Astrocyte of the cerebellum (primary cell): ENCODE measurements around the gene ACRBP.

Experiments used
- DNase-seq: peaks from one replicate; pipeline ENCODE4 v3.0.0-alpha.2; 2011; ENCODE audit warnings: low read depth
- H3K4me3 ChIP-seq: 2 replicates; pipeline ENCODE4 v1.5.1; 2011; ENCODE audit warnings: mild to moderate bottlenecking, low read depth, low read length, moderate library complexity
- in situ Hi-C: cut with HindIII; loops from 2 replicates; pipeline ENCODE4 v1.10.0; 2017; ENCODE audit warnings: low sequenced_read_pairs
- TF ChIP-seq, protein P1 (sequence below): IDR thresholded peaks from 2 replicates; pipeline ENCODE4 v1.5.1; 2012; ENCODE audit warnings: low read length, low read depth, moderate library complexity, mild to moderate bottlenecking; ENCODE audit errors: missing control alignments

Gene ACRBP

DNA sequence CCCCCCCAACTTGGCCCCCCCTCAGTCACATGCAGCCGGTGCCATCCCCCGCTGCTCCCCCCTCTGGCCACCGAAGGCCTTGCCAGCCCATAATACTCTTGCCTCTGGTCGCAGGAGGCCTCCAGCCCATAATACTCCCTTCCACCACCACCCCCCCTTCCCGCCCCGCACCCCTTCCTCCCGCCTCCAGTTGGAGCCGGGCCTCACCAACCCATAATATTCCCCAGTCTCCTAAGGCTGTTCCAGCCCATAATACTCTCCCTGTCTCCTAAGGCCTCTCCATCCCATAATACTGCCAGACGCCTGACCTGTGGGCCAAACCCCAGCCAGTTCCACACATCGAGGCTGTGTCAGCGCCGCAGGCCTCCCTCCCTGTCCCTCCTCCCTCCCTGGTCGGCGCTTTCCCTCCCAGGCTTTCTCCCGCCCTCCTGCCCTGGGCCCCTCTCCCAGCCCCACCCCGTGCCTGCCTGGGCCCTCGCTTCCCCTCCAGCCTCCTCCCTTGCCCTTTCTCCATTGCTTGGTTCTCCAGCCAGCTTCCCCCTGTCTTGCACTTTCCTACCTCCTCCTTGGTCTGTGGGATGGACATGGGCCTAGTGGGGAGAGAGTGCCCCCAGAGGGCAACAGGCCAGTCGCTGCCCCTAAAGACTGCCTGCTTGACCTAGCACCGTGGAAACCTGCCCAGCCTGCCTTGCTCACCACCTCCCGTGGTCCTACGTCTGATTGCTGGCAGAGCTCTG, 33.3 kb downstream of the ACRBP start:
- TF ChIP-seq, protein P1, sequence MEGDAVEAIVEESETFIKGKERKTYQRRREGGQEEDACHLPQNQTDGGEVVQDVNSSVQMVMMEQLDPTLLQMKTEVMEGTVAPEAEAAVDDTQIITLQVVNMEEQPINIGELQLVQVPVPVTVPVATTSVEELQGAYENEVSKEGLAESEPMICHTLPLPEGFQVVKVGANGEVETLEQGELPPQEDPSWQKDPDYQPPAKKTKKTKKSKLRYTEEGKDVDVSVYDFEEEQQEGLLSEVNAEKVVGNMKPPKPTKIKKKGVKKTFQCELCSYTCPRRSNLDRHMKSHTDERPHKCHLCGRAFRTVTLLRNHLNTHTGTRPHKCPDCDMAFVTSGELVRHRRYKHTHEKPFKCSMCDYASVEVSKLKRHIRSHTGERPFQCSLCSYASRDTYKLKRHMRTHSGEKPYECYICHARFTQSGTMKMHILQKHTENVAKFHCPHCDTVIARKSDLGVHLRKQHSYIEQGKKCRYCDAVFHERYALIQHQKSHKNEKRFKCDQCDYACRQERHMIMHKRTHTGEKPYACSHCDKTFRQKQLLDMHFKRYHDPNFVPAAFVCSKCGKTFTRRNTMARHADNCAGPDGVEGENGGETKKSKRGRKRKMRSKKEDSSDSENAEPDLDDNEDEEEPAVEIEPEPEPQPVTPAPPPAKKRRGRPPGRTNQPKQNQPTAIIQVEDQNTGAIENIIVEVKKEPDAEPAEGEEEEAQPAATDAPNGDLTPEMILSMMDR, result peak; percentile 10
- in situ Hi-C loops, result no loop called here
- DNase-seq, result peak; percentile 89
- no peak overlapping the region for H3K4me3 ChIP-seq

DNA sequence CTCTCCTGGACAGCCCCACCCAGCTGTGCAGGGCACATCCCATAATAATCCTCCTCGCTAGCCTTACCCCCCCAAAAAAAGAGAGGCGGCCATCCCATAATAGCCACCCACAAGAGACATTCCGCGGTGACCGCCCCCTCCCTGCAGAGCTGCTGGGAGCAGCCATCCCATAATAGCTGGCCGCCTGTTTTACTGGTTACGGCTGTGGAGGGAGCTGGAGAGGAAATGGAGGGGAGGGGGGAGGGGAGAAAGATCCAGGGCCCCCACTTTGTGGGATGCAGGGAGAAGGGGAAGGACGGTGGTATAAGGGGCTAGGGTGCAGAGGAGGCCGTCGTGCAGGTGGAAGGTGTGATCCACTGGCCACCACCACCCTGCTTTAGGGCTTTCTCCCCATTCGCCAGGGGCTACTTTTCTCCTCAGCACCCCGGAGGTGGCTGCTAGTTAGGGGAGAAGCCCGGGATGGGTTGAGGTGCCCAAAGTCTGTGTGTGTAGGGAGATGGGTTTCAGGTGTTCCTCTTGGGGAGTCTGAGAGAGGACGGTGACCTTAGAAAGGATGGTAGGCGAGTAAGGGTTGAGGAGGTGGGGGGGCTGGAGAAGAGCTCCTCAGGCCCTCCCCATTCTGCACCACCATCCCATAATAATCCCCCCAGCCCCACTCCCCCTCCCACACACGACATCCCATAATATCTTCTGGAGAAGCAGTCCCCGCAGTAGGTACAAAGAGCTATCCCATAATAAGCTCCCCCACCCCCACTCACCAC, 34.0 kb downstream of the ACRBP start:
- no peak for DNase-seq
- in situ Hi-C loops, result no loop called here
- H3K4me3 ChIP-seq, result no peak overlapping the region
- TF ChIP-seq, protein P1, result no peak

DNA sequence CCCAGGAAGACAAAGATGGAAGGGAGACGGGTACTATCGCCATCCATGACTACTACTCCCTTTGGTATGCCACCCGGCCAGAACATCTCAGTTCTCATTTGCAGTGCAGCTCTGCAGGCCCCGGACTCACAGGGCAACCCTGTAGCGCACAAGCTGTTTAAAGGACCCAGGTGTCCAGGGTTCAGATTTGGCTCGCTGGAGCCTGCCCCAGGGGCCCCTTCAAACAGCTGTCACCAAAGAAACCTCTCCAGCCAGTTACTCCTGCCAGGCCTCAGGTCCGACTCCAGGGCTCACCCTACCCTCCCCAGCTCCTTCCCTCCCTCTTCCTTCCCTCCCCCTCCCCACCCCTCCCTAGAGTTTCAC, 34.6 kb downstream of the ACRBP start:
- in situ Hi-C loops, result no loop called here
- no peak overlapping the region for H3K4me3 ChIP-seq
- TF ChIP-seq, protein P1, result no peak
- no peak for DNase-seq

DNA sequence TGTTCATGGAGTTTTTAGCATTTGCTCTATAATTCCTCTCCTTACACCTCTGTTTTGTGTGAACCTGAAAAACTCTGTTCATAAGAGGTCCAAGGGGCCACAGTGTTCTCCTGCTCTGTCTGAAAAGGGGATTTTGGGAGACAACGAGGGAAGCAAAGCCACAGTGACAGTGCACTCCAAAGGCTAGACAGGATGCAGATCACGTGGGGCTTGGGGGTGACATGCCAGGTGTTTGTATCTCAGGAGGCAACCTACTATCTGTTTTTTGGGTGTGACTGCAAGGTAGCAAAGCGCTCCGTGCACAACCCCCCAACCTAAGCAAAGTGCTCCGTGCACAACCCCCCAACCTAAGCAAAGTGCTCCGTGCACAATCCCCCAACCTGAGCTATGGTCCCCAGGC, 35.0 kb downstream of the ACRBP start:
- no peak overlapping the region for H3K4me3 ChIP-seq
- in situ Hi-C loops, result no loop called here
- no peak for DNase-seq
- TF ChIP-seq, protein P1, result no peak

DNA sequence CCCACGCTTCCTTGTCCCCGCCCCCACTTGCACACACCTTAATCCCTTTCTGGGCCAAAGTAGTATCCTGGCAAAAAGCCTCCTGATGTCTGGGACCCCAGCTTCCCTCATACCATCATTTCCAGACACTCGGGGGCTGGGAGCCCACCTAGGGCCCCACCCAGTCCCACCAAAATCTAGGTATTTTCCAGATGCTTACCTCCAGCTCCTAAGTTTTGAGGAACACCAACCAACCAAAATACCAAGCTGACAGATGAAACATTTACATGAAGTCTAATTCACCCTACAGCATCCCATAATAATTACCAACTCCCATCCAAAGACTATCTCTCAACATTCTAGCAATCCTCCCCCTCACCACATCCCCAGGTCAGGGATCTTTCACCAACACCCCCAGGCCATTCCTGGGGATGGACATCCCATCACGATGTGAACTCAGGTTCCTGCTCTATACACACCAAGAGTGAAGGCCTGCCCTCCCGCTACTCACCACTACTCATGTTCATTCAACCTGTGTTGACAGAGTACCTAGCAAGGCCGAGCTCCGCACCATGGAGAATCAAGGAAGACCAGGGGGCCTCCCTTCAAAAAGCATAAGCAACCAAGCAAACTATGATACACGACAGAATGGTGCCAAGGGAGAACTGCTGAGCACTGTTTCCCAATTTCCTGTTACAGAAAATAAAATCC, 38.5 kb downstream of the ACRBP start:
- DNase-seq, result no peak
- in situ Hi-C loops, result no loop called here
- no peak overlapping the region for H3K4me3 ChIP-seq
- TF ChIP-seq, protein P1, result no peak

DNA sequence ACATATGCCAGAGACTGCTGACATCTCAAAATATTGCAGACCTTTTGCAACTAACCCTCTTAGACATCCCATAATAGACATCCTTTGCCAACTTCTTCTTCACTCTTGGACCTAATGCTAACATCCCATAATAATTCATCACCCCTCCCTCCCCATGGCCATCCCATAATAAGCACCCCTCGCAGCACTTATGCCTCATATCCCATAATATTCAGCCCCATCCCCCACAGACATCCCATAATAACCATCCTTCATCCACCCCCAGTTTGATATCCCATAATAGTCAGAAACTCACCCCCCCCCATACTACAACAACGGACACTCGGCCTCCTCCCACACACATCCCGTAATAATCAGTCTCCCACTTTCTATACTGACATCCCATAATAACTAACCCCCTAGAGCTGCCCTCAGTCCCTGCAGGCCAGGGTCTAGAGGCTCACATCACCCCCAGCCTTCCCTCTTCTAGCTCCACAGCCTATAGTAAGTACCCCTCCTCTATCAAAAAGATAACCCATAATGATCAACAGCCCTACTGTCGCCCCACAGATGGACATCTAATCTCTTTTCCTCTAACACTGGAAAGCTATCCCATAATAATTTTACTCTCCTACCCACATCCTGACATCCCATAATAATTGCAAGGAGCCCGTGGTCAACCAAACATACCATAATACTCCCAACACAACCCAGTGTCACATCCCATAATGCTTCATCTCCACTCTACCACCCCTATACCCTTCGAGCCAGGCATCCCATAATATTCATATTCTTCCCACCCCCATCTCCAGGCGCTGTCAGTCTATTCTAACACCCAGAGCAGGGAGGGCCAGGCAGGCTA, 39.3 kb downstream of the ACRBP start:
- in situ Hi-C loops, result no loop called here
- H3K4me3 ChIP-seq, result no peak overlapping the region
- no peak for DNase-seq
- TF ChIP-seq, protein P1, result no peak
